Measurements from ENCODE around the gene CACNB4. TPM values are rescaled to one million over a fixed set of nuclear protein-coding genes. Genes with fewer than 3 reads are reported as not detected.

The CACNB4 gene
- total RNA-seq, 2 experiments from 2014 or later = 0.14 to 0.20 TPM

GRCh38 chr2:152061383-152061782 is 37.5 kb downstream of the CACNB4 start:
- ChIA-PET CTCF (no interaction called here), POLR2A (no interaction called here)
- Histone ChIP-seq H3K36me3 (ENCODE audit: insufficient read depth, low read length) (no peaks in the 10 kb centered on the region), H3K4me3 (ENCODE audit: low read length) (no peak overlapping the region), H3K27me3 (ENCODE audit: control insufficient read depth in 1 of 2, insufficient read depth in 2 of 2, low read length in 2 of 2) (peaks cover 2 to 4% of the 10 kb centered on the region in 2 experiments), H3K4me1 (ENCODE audit: insufficient read depth, low read length) (no peaks in the 10 kb centered on the region), H3K27ac (ENCODE audit: low read depth in 1 of 2, low read length in 2 of 2) (no peak overlapping the region), H3K9me3 (ENCODE audit: control insufficient read depth in 1 of 2, insufficient read depth in 1 of 2, low read length in 2 of 2) (peaks cover 0 to 3% of the 10 kb centered on the region in 2 experiments)
- Mint-ChIP-seq H3K4me3 (no peak overlapping the region), H3K27ac (no peak overlapping the region), H3K4me1 (ENCODE audit: low read depth) (no peaks in the 10 kb centered on the region), H3K9me3 (no peaks in the 10 kb centered on the region), H3K36me3 (ENCODE audit: low read depth) (no peaks in the 10 kb centered on the region), H3K27me3 (peaks cover 16% of the 10 kb centered on the region)
- no peak for DNase-seq
- TF ChIP-seq, protein P1, sequence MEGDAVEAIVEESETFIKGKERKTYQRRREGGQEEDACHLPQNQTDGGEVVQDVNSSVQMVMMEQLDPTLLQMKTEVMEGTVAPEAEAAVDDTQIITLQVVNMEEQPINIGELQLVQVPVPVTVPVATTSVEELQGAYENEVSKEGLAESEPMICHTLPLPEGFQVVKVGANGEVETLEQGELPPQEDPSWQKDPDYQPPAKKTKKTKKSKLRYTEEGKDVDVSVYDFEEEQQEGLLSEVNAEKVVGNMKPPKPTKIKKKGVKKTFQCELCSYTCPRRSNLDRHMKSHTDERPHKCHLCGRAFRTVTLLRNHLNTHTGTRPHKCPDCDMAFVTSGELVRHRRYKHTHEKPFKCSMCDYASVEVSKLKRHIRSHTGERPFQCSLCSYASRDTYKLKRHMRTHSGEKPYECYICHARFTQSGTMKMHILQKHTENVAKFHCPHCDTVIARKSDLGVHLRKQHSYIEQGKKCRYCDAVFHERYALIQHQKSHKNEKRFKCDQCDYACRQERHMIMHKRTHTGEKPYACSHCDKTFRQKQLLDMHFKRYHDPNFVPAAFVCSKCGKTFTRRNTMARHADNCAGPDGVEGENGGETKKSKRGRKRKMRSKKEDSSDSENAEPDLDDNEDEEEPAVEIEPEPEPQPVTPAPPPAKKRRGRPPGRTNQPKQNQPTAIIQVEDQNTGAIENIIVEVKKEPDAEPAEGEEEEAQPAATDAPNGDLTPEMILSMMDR (IDR thresholded peaks at IDR 0.05) = no peak
- intact Hi-C loops (cut with DNase I, micrococcal nuclease) = no loop called here
- ATAC-seq (ENCODE audit: poor library complexity) = no peak

GRCh38 chr2:152058655-152059054 is 40.2 kb downstream of the CACNB4 start:
- Mint-ChIP-seq H3K27ac (no peak overlapping the region), H3K9me3 (no peaks in the 10 kb centered on the region), H3K36me3 (ENCODE audit: low read depth) (no peaks in the 10 kb centered on the region), H3K4me3 (no peak overlapping the region), H3K27me3 (peaks cover 12% of the 10 kb centered on the region), H3K4me1 (ENCODE audit: low read depth) (no peaks in the 10 kb centered on the region)
- intact Hi-C loops (cut with DNase I, micrococcal nuclease) = no loop called here
- no peak overlapping the region for H3K4me3 ChIP-seq (ENCODE audit: low read length)
- H3K27ac ChIP-seq (ENCODE audit: low read depth in 1 of 2, low read length in 2 of 2) = no peak overlapping the region
- TF ChIP-seq, protein P1 (IDR thresholded peaks at IDR 0.05) = no peak
- POLR2A ChIA-PET = no interaction called here
- H3K27me3 ChIP-seq (ENCODE audit: control insufficient read depth in 1 of 2, insufficient read depth in 2 of 2, low read length in 2 of 2) = peaks cover 0 to 4% of the 10 kb centered on the region in 2 experiments
- H3K9me3 ChIP-seq (ENCODE audit: control insufficient read depth in 1 of 2, insufficient read depth in 1 of 2, low read length in 2 of 2) = peaks cover 0 to 6% of the 10 kb centered on the region in 2 experiments
- DNase-seq = no peak
- no peaks in the 10 kb centered on the region for H3K4me1 ChIP-seq (ENCODE audit: insufficient read depth, low read length)
- no peaks in the 10 kb centered on the region for H3K36me3 ChIP-seq (ENCODE audit: insufficient read depth, low read length)
- CTCF ChIA-PET = no interaction called here
- ATAC-seq (ENCODE audit: poor library complexity) = no peak

DNA sequence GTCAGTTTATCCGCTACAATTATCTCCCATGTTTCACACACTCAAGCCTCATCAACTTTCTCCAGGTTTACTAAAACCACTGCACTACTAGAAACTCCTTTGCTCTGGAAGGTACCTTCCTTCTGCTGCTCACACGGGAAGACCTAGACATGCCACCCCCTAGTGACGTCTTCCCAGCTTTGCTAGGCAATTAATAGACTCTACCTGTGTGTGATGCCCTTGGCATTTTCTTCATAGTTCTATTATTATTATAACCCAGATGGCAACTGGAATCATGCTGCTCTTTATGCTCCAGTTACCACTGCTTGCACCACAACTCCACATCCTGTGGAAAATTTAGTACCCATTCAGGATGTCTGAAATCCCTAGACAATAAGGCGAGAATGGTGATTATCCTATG is 42.4 kb downstream of the CACNB4 start:
- DNase-seq (no peak), ATAC-seq (ENCODE audit: poor library complexity) (no peak)
- Mint-ChIP-seq H3K27ac (no peak overlapping the region), H3K27me3 (no peaks in the 10 kb centered on the region), H3K36me3 (ENCODE audit: low read depth) (no peaks in the 10 kb centered on the region), H3K4me3 (no peak overlapping the region), H3K4me1 (ENCODE audit: low read depth) (no peaks in the 10 kb centered on the region), H3K9me3 (no peaks in the 10 kb centered on the region)
- Histone ChIP-seq H3K4me1 (ENCODE audit: insufficient read depth, low read length) (no peaks in the 10 kb centered on the region), H3K27me3 (ENCODE audit: control insufficient read depth in 1 of 2, insufficient read depth in 2 of 2, low read length in 2 of 2) (no peaks in the 10 kb centered on the region), H3K9me3 (ENCODE audit: control insufficient read depth in 1 of 2, insufficient read depth in 1 of 2, low read length in 2 of 2) (peaks cover 0 to 6% of the 10 kb centered on the region in 2 experiments), H3K36me3 (ENCODE audit: insufficient read depth, low read length) (no peaks in the 10 kb centered on the region), H3K27ac (ENCODE audit: low read depth in 1 of 2, low read length in 2 of 2) (no peak overlapping the region), H3K4me3 (ENCODE audit: low read length) (no peak overlapping the region)
- POLR2A ChIA-PET = no interaction called here
- CTCF ChIA-PET = no interaction called here
- TF ChIP-seq, protein P1 (IDR thresholded peaks at IDR 0.05) = no peak
- intact Hi-C loops (cut with DNase I, micrococcal nuclease) = no loop called here

Data from CD4-positive, alpha-beta T cell (primary cell).